Fibroblast of villous mesenchyme (primary cell): ENCODE results near the gene EVL. TPM values are rescaled to one million over a fixed set of nuclear protein-coding genes. Genes with fewer than 3 reads are reported as not detected.

Experiments
- DNase-seq: peaks from one replicate; pipeline ENCODE4 v3.0.0-alpha.2; 2010; ENCODE audit warnings: low read depth
- H3K4me3 ChIP-seq: 2 replicates; pipeline ENCODE4 v1.5.1; 2011; ENCODE audit warnings: low read depth, mild to moderate bottlenecking, low read length
- CTCF ChIP-seq: IDR thresholded peaks from 2 replicates; pipeline ENCODE4 v1.5.1; 2012; ENCODE audit warnings: low read depth, mild to moderate bottlenecking, low read length; ENCODE audit not compliant: insufficient read depth
- total RNA-seq: library from RNA; depleted of rRNA; stranded (reverse); fragments of >200 nt; gene quantifications from 2 replicates; pipeline ENCODE4 v1.2.3, GENCODE V29; 2012

The EVL gene
- total RNA-seq, 1 donor, result 5.2 TPM

- H3K4me3 ChIP-seq, result no peak overlapping the region
- no peak for TF ChIP-seq CTCF
- DNase-seq, result no peak
Observed at GRCh38 chr14:100127853-100128455, 62.7 kb downstream of the EVL start.

GRCh38 chr14:100128688-100129087, 63.5 kb downstream of the EVL start:
- no peak for TF ChIP-seq CTCF
- DNase-seq, result no peak
- H3K4me3 ChIP-seq, result no peak overlapping the region

- peak; percentile 14 for DNase-seq
- TF ChIP-seq CTCF, result no peak
- no peak overlapping the region for H3K4me3 ChIP-seq
Observed at GRCh38 chr14:100129161-100129589, 64.0 kb downstream of the EVL start.

GRCh38 chr14:100130521-100130920, 65.3 kb downstream of the EVL start:
- TF ChIP-seq CTCF, result no peak

GRCh38 chr14:100131181-100131580, 66.0 kb downstream of the EVL start:
- no peak for TF ChIP-seq CTCF
- DNase-seq, result no peak
- H3K4me3 ChIP-seq, result no peak overlapping the region

More at GRCh38 chr14:100130521-100130920, 65.3 kb downstream of the EVL start:
- no peak for DNase-seq
- H3K4me3 ChIP-seq, result no peak overlapping the region

- TF ChIP-seq CTCF, result no peak
- no peak overlapping the region for H3K4me3 ChIP-seq
- DNase-seq, result peak; percentile 24
Observed at GRCh38 chr14:100132161-100132902, 67.1 kb downstream of the EVL start.
